Stomach (tissue), 19 donors: ENCODE measurements around the gene ATN1. TPM values are rescaled to one million over a fixed set of nuclear protein-coding genes. Genes with fewer than 3 reads are reported as not detected.
"Not testable (repeated sequence)": the region's sequence is repeated elsewhere in the genome, so short reads cannot be mapped to it uniquely, and the experiment has no call there.

Experiments
- DNase-seq, 2 donors: peaks; one replicate each; pipeline versions ENCODE4 v3.0.0 to v3.0.0-alpha.2; 2013 to 2019
- H3K27ac ChIP-seq, 5 donors: fragments of 200-600 bp in 4 of 5; sonication (generic) in 4 of 5; one replicate each; pipeline ENCODE4 v1.5.1; 2013 to 2019; ENCODE audit warnings: mild to moderate bottlenecking in 1 of 5, moderate library complexity in 1 of 5
- H3K27me3 ChIP-seq, 3 donors: fragments of 200-600 bp; sonication (generic); one replicate each; pipeline ENCODE4 v1.5.1; 2017 to 2019; ENCODE audit warnings: mixed run types in 1 of 3
- H3K36me3 ChIP-seq, 4 donors: fragments of 200-600 bp; sonication (generic); 1 replicate in 3 of 4; 2 replicates in 1 of 4; pipeline ENCODE4 v1.5.1; 2016 to 2019
- H3K4me1 ChIP-seq, 4 donors: fragments of 200-600 bp; sonication (generic); one replicate each; pipeline ENCODE4 v1.5.1; 2016 to 2019
- H3K4me3 ChIP-seq, 4 donors: fragments of 200-600 bp; sonication (generic) in 3 of 4; one replicate each; pipeline ENCODE4 v1.5.1; 2016 to 2019; ENCODE audit warnings: mild to moderate bottlenecking in 1 of 4
- H3K9me3 ChIP-seq, 4 donors: fragments of 200-600 bp; sonication (generic); one replicate each; pipeline ENCODE4 v1.5.1; 2016 to 2019
- EP300 ChIP-seq: sonication (generic); formaldehyde crosslinking; IDR thresholded peaks from one replicate; pipeline ENCODE4 v1.6.1; 2017; ENCODE audit warnings: antibody characterized with exemption
- POLR2A ChIP-seq, 4 donors: fragments of 450-650 bp; IDR thresholded peaks; one replicate each; pipeline ENCODE4 v1.6.1; 2016; ENCODE audit warnings: antibody characterized with exemption in 4 of 4, control low read depth in 2 of 4, mild to moderate bottlenecking in 1 of 4, moderate library complexity in 1 of 4
- POLR2AphosphoS5 ChIP-seq, 3 donors: sonication (generic); formaldehyde crosslinking; IDR thresholded peaks; one replicate each; pipeline ENCODE4 v1.6.1; 2016; ENCODE audit warnings: antibody characterized with exemption in 3 of 3
- WGBS, 5 donors: extraction: QIAGEN DNeasy Blood & Tissue Kit in 3 of 5; methylation state at CpG; one replicate each; pipeline versions ENCODE4 v1.1.5 to v1.1.7; 2013 to 2018; 5-methylcytosine and 5-hydroxymethylcytosine counted together
- intact Hi-C: fragments of 100-400 bp; cut with DNase I; formaldehyde crosslinking; loops from one replicate; pipeline ENCODE4 v1.15.1; 2023; ENCODE audit warnings: low total_unique reads
- long read RNA-seq, 10 donors: transcript quantifications; one replicate each; lab custom pipeline, GENCODE V29; 2026
- polyA plus RNA-seq, 3 donors: library from polyadenylated mRNA; stranded (reverse); fragments of 200-250 nt; gene quantifications; one replicate each; pipeline ENCODE4 v1.2.3, GENCODE V29; 2013
- total RNA-seq, 5 donors: library from RNA; depleted of rRNA; stranded (reverse); fragments of >200 nt; gene quantifications; one replicate each; pipeline versions ENCODE4 v1.1.0 to v1.2.3, GENCODE V29; 2014 to 2016
- TF ChIP-seq, protein P1 (sequence below), 7 experiments: fragments of 450-650 bp in 4 of 7; fragments of 200-600 bp in 3 of 7; sonication (generic) in 3 of 7; IDR thresholded peaks; one replicate each; pipeline ENCODE4 v1.5.1; 2016 to 2019; ENCODE audit warnings: antibody characterized with exemption in 7 of 7, control low read depth in 2 of 7, mild to moderate bottlenecking in 1 of 7
- donor health status: healthy with polysubstance abuse.
- donor health status: Bipolar disorder and iron deficiency.
- donor health status: healthy.

Gene ATN1, protein sequence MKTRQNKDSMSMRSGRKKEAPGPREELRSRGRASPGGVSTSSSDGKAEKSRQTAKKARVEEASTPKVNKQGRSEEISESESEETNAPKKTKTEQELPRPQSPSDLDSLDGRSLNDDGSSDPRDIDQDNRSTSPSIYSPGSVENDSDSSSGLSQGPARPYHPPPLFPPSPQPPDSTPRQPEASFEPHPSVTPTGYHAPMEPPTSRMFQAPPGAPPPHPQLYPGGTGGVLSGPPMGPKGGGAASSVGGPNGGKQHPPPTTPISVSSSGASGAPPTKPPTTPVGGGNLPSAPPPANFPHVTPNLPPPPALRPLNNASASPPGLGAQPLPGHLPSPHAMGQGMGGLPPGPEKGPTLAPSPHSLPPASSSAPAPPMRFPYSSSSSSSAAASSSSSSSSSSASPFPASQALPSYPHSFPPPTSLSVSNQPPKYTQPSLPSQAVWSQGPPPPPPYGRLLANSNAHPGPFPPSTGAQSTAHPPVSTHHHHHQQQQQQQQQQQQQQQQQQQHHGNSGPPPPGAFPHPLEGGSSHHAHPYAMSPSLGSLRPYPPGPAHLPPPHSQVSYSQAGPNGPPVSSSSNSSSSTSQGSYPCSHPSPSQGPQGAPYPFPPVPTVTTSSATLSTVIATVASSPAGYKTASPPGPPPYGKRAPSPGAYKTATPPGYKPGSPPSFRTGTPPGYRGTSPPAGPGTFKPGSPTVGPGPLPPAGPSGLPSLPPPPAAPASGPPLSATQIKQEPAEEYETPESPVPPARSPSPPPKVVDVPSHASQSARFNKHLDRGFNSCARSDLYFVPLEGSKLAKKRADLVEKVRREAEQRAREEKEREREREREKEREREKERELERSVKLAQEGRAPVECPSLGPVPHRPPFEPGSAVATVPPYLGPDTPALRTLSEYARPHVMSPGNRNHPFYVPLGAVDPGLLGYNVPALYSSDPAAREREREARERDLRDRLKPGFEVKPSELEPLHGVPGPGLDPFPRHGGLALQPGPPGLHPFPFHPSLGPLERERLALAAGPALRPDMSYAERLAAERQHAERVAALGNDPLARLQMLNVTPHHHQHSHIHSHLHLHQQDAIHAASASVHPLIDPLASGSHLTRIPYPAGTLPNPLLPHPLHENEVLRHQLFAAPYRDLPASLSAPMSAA (N-terminal part only)
- 100 to 1,000 TPM in 3 of 5 donors, 10 to 100 TPM in 2; 23.3 to 694 (median 291) TPM for total RNA-seq
- 10 to 100 TPM; 44.4 to 57.4 (median 48.8) TPM for polyA plus RNA-seq
- long read RNA-seq, donor 1, partial matches to known transcripts, result 28 of 29 reads
- long read RNA-seq, donor 1, other reads (novel, unspliced or antisense), result 0 of 29 reads
- long read RNA-seq, donor 2, full-length matches to known transcripts, result 1 of 49 reads
- long read RNA-seq, donor 2, partial matches to known transcripts, result 48 of 49 reads
- long read RNA-seq, donor 2, other reads (novel, unspliced or antisense), result 0 of 49 reads
- long read RNA-seq, donor 3, partial matches to known transcripts, result 20 of 22 reads
- long read RNA-seq, donor 3, other reads (novel, unspliced or antisense), result 0 of 22 reads
- long read RNA-seq, donor 4, result 0 reads
- long read RNA-seq, donor 5, partial matches to known transcripts, result 87 of 92 reads
- long read RNA-seq, donor 5, other reads (novel, unspliced or antisense), result 0 of 92 reads
- long read RNA-seq, donor 6, full-length matches to known transcripts, result 2 of 115 reads
- long read RNA-seq, donor 6, partial matches to known transcripts, result 107 of 115 reads
- long read RNA-seq, donor 6, other reads (novel, unspliced or antisense), result 6 of 115 reads
- long read RNA-seq, donor 7, partial matches to known transcripts, result 63 of 67 reads
- long read RNA-seq, donor 7, other reads (novel, unspliced or antisense), result 0 of 67 reads
- long read RNA-seq, donor 8, partial matches to known transcripts, result 34 of 37 reads
- long read RNA-seq, donor 8, other reads (novel, unspliced or antisense), result 0 of 37 reads
- long read RNA-seq, donor 9, transcript ATN1-203 (3 exons, 899 nt), result major isoform, 5 of 65 reads
- long read RNA-seq, donor 9, partial matches to known transcripts, result 58 of 65 reads
- long read RNA-seq, donor 9, other reads (novel, unspliced or antisense), result 0 of 65 reads
- long read RNA-seq, donor 10, partial matches to known transcripts, result 11 of 11 reads
- long read RNA-seq, donor 10, other reads (novel, unspliced or antisense), result 0 of 11 reads

DNA sequence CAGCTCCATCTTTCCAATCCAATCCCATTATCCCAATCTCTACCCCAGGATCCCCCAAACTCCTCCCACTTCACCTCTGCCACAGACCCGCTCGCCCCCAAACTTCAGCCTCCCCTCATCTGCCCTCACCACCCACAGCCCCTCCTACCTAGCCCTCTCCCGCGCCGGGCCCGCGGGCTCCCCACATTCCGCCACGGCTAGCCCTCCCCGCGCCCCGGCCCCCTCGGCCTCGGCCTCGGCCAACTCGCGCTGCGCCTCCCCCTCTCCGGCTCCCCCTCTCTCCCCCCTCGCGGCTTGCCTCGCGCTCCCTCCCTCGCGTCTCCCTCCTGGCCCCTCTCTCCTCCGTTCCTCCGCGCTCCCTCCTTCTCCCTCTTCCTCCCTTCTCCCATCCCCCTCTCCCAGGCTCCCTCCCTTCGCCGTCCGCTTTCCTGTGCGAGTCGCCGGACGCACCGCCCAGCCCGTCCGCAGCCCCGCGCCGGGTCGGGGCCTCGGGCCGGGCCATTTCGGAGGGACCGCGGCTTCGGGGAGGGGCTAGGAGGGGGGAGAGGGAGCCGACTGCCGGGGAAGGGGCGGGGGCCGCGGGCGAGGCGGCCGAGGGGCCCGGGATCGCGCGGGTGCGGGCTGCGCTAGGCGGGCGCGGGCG is at the start of gene ATN1:
Gene ATN1, plus strand, starts transcription at position 581 of the 643 bp plus-strand sequence. CDS start 6,043 bp downstream, outside the sequence.
- intact Hi-C loops, result no loop called here
- Histone ChIP-seq H3K4me3 (peak within 1 kb of the TSS; percentile 64 to 95 (median 86)), H3K9me3 (no peaks in the 10 kb centered on the region), H3K27me3 (no peaks in the 10 kb centered on the region), H3K4me1 (peaks cover 50 to 87% (median 67%) of the 10 kb centered on the region in 4 donors), H3K36me3 (peaks cover 0 to 10% (median 6%) of the 10 kb centered on the region in 4 donors), H3K27ac (peak within 1 kb of the TSS; percentile 90 to 99 (median 97))
- peak; percentile 68 to 96 for DNase-seq
- WGBS, 5 donors, result 0 to 1% (median 1%) methylated on average over 36 to 66 of the region's 66 CpGs
- TF ChIP-seq POLR2A (IDR thresholded peaks at IDR 0.05) (no peak), EP300 (no peak), POLR2AphosphoS5 (IDR thresholded peaks at IDR 0.05) (peak; percentile 40 to 84 (median 75))

DNA sequence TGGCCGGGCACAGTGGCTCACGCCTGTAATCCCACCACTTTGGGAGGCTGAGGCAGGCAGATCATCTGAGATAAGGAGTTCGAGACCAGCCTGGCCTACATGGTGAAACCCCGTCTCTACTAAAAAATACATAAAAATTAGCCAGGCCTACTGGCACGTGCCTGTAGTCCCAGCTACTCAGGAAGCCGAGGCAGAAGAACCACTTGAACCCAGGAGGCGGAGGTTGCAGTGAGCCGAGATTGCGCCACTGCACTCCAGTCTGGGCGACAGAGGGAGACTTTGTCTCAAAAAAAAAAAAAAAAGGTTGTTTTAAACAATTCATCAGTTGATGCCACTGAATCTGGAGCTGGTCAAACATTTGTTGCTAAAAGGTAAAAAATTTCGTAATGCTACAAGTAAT is 47.9 kb upstream of the ATN1 start:
- Histone ChIP-seq H3K27ac (peak overlapping the region in 4 of 5 donors; percentile 38 to 72 (median 48)), H3K4me1 (peaks cover 0 to 18% (median 4%) of the 10 kb centered on the region in 4 donors), H3K36me3 (peaks cover 3 to 31% (median 27%) of the 10 kb centered on the region in 4 donors)
- DNase-seq, H3K4me3 ChIP-seq, intact Hi-C loops, H3K27me3 ChIP-seq, H3K9me3 ChIP-seq: not testable (repeated sequence)
- 81 to 94% (median 88%) methylated on average over 11 of the region's 11 CpGs for WGBS, 5 donors

DNA sequence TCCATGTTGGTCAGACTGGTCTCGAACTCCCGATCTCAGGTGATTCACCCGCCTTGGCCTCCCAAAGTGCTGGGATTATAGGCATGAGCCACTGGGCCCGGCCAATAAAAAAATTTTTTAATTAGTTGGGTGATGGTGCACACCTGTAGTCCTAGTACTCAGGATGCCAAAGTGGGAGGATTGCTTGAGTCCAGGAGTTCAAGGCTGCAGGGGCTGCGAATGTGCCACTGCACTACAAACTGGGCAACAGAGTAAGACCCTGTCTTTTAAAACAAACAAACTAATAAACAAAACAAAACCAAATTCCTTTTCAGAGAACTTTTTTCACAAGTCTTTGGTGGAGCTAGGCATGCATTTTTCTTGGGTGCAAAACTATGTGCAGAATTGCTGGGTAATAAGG is 44.5 kb upstream of the ATN1 start:
- H3K4me3 ChIP-seq, result no peak overlapping the region
- TF ChIP-seq EP300 (no peak), POLR2A (IDR thresholded peaks at IDR 0.05) (no peak), POLR2AphosphoS5 (IDR thresholded peaks at IDR 0.05) (no peak)
- TF ChIP-seq, protein P1, sequence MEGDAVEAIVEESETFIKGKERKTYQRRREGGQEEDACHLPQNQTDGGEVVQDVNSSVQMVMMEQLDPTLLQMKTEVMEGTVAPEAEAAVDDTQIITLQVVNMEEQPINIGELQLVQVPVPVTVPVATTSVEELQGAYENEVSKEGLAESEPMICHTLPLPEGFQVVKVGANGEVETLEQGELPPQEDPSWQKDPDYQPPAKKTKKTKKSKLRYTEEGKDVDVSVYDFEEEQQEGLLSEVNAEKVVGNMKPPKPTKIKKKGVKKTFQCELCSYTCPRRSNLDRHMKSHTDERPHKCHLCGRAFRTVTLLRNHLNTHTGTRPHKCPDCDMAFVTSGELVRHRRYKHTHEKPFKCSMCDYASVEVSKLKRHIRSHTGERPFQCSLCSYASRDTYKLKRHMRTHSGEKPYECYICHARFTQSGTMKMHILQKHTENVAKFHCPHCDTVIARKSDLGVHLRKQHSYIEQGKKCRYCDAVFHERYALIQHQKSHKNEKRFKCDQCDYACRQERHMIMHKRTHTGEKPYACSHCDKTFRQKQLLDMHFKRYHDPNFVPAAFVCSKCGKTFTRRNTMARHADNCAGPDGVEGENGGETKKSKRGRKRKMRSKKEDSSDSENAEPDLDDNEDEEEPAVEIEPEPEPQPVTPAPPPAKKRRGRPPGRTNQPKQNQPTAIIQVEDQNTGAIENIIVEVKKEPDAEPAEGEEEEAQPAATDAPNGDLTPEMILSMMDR (IDR thresholded peaks at IDR 0.05), result no peak
- no peaks in the 10 kb centered on the region for H3K9me3 ChIP-seq
- H3K27me3 ChIP-seq, result no peaks in the 10 kb centered on the region
- H3K4me1 ChIP-seq, result peaks cover 0 to 12% (median 6%) of the 10 kb centered on the region in 4 donors
- peaks cover 3 to 38% (median 28%) of the 10 kb centered on the region in 4 donors for H3K36me3 ChIP-seq
- H3K27ac ChIP-seq, result no peak overlapping the region
- intact Hi-C loops, result no loop called here
- DNase-seq, result no peak
- WGBS, 5 donors, result 93 to 100% (median 98%) methylated on average over 5 of the region's 5 CpGs

DNA sequence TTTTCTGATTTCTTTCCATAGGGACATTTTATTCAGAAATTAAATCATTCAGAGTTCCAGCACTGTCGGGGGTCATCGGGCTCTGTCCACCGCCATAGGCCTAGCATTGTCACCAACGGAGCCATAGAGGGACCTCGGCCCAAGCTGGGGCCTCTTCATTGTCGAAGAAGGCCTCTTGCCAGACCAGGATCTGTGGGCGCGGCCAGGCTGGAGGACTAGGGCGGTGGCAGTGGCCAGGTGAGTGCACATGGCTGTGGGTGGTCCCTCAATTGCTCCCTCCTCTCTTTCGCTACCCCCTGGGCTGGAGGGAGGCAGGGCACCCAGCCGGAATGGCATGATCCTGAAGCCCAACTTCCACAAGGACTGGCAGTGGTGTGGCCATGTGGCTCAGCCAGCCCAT is 44.1 kb upstream of the ATN1 start:
- intact Hi-C loops, result no loop called here
- no peak overlapping the region for H3K4me3 ChIP-seq

More for the DNA sequence above, 44.1 kb upstream of the ATN1 start:
- Histone ChIP-seq H3K36me3 (peaks cover 3 to 38% (median 28%) of the 10 kb centered on the region in 4 donors), H3K27ac (no peak overlapping the region), H3K9me3 (no peaks in the 10 kb centered on the region), H3K4me1 (peaks cover 0 to 12% (median 6%) of the 10 kb centered on the region in 4 donors), H3K27me3 (no peaks in the 10 kb centered on the region)
- DNase-seq, result no peak
- TF ChIP-seq POLR2A (IDR thresholded peaks at IDR 0.05), result no peak
- TF ChIP-seq, protein P1 (IDR thresholded peaks at IDR 0.05), result no peak
- no peak for TF ChIP-seq POLR2AphosphoS5 (IDR thresholded peaks at IDR 0.05)
- no peak for TF ChIP-seq EP300
- 79 to 93% (median 85%) methylated on average over 9 to 11 of the region's 11 CpGs for WGBS, 5 donors
